OCI-LY1 (cell line): ENCODE data around the gene ADGRG4.

Source experiments
- H2AFZ ChIP-seq: fragments of 200-600 bp; sonication (generic), shearing (Covaris generic); 2 replicates; pipeline ENCODE4 v1.6.0; 2014; ENCODE audit warnings: antibody characterized with exemption, mild to moderate bottlenecking, low read length
- H3F3A ChIP-seq: fragments of 200-600 bp; sonication (generic), shearing (Covaris generic); 2 replicates; pipeline ENCODE4 v1.6.0; 2014; ENCODE audit warnings: mild to moderate bottlenecking, antibody characterized with exemption, low read length, moderate library complexity; ENCODE audit not compliant: insufficient read depth
- H3K27ac ChIP-seq: fragments of 200-600 bp; sonication (generic); 2 replicates; pipeline ENCODE4 v1.5.1; 2014; ENCODE audit warnings: low read length, mixed run types, mild to moderate bottlenecking, low read depth; ENCODE audit not compliant: poor library complexity, severe bottlenecking
- H3K27me3 ChIP-seq: fragments of 200-600 bp; sonication (generic); 2 replicates; pipeline ENCODE4 v1.6.0; 2014; ENCODE audit warnings: antibody characterized with exemption, mild to moderate bottlenecking, low read length, moderate library complexity; ENCODE audit not compliant: insufficient read depth
- H3K36me3 ChIP-seq: fragments of 200-600 bp; sonication (generic); 2 replicates; pipeline ENCODE4 v1.6.1; 2014; ENCODE audit warnings: mild to moderate bottlenecking, antibody characterized with exemption, low read length, moderate library complexity, mixed read lengths; ENCODE audit not compliant: insufficient read depth
- H3K4me1 ChIP-seq: fragments of 200-600 bp; sonication (generic); 2 replicates; pipeline ENCODE4 v1.5.1; 2014; ENCODE audit warnings: mild to moderate bottlenecking, low read length, moderate library complexity; ENCODE audit not compliant: insufficient read depth, severe bottlenecking
- H3K4me2 ChIP-seq: fragments of 200-600 bp; sonication (generic), shearing (Covaris generic); 2 replicates; pipeline ENCODE4 v1.6.1; 2014; ENCODE audit warnings: low read length
- H3K4me3 ChIP-seq: fragments of 200-600 bp; sonication (generic); 2 replicates; pipeline ENCODE4 v1.5.1; 2014; ENCODE audit warnings: low read length, low read depth, mild to moderate bottlenecking, mixed read lengths; ENCODE audit not compliant: poor library complexity, severe bottlenecking
- H3K79me2 ChIP-seq: fragments of 200-600 bp; shearing (Covaris generic); 2 replicates; pipeline ENCODE4 v1.6.1; 2016; ENCODE audit warnings: mixed run types, low read length, mixed read lengths; ENCODE audit not compliant: insufficient read depth
- H3K9ac ChIP-seq: fragments of 200-600 bp; sonication (generic), shearing (Covaris generic); 2 replicates; pipeline ENCODE4 v1.6.1; 2014; ENCODE audit warnings: mild to moderate bottlenecking, low read length, mixed read lengths
- H3K9me2 ChIP-seq: fragments of 200-600 bp; sonication (generic), shearing (Covaris generic); 2 replicates; pipeline ENCODE4 v1.6.1; 2014; ENCODE audit warnings: low read depth, mild to moderate bottlenecking, low read length, mixed read lengths
- H3K9me3 ChIP-seq: fragments of 200-600 bp; shearing (Covaris generic); 2 replicates; pipeline ENCODE4 v1.6.1; 2014; ENCODE audit warnings: low read length, mixed read lengths
- H4K20me1 ChIP-seq: fragments of 200-600 bp; sonication (generic), shearing (Covaris generic); 2 replicates; pipeline ENCODE4 v1.6.0; 2016; ENCODE audit warnings: mild to moderate bottlenecking, low read length; ENCODE audit not compliant: insufficient read depth
- EZH2 ChIP-seq: fragments of 200-600 bp; sonication (generic), shearing (Covaris generic); IDR thresholded peaks from 2 replicates; pipeline ENCODE4 v1.8.0; 2017; ENCODE audit warnings: borderline replicate concordance, mixed run types, mild to moderate bottlenecking, antibody characterized with exemption, low read length, moderate library complexity, mixed read lengths
- TF ChIP-seq, protein P1 (sequence below): fragments of 200-600 bp; sonication (generic), shearing (Covaris generic); IDR thresholded peaks from 2 replicates; pipeline ENCODE4 v1.5.1; 2017; ENCODE audit warnings: mild to moderate bottlenecking, antibody characterized with exemption, low read length, moderate library complexity, mixed read lengths

The ADGRG4 gene

DNA sequence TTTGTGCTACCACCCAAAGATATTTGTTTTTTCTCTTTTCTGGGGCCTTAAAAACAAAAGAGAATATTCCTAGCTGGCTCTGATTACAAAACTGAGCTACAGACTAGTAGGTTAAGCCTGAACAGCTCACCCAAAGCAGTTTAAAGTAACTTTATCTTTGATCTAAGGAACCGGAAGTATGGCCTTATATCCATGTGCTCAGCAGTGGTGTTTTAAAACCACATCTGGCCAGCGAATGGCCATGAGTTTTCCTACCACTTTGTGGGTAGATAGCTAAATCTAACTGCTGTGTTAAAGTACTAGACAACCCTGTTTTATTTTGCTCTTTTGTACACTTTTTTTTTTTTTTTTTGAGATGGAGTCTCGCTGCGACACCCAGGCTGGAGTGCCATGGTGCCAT, 24.6 kb downstream of the ADGRG4 start:
- Histone ChIP-seq H3K27me3 (no peaks in the 10 kb centered on the region), H3K9me3 (no peaks in the 10 kb centered on the region), H3K4me3 (no peak overlapping the region), H3K9me2 (no peaks in the 10 kb centered on the region), H3K79me2 (no peaks in the 10 kb centered on the region), H4K20me1 (no peaks in the 10 kb centered on the region), H3K27ac (no peak overlapping the region), H3K4me1 (no peaks in the 10 kb centered on the region), H3F3A (no peaks in the 10 kb centered on the region), H3K4me2 (no peak overlapping the region), H2AFZ (no peak overlapping the region), H3K9ac (no peak overlapping the region), H3K36me3 (no peaks in the 10 kb centered on the region)
- TF ChIP-seq, protein P1, sequence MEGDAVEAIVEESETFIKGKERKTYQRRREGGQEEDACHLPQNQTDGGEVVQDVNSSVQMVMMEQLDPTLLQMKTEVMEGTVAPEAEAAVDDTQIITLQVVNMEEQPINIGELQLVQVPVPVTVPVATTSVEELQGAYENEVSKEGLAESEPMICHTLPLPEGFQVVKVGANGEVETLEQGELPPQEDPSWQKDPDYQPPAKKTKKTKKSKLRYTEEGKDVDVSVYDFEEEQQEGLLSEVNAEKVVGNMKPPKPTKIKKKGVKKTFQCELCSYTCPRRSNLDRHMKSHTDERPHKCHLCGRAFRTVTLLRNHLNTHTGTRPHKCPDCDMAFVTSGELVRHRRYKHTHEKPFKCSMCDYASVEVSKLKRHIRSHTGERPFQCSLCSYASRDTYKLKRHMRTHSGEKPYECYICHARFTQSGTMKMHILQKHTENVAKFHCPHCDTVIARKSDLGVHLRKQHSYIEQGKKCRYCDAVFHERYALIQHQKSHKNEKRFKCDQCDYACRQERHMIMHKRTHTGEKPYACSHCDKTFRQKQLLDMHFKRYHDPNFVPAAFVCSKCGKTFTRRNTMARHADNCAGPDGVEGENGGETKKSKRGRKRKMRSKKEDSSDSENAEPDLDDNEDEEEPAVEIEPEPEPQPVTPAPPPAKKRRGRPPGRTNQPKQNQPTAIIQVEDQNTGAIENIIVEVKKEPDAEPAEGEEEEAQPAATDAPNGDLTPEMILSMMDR, result no peak
- no peak for TF ChIP-seq EZH2

DNA sequence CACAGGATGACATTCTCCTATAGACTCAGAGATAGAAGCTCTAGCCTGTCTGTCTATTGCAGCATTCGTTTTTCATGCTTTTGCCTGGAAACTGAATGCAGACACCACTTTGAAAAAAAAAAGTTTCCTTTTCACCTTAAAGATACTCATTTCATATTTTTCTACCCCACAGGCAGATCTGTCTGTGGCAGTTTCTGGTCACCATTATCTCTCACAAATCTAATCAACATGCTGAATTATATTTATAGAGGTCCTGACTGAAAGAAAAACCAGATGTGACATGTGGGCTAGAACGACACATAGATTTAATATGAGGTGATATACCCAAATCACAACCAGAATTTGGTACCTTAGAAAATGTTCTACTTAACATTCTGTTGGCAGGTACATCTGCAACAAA, 28.2 kb downstream of the ADGRG4 start:
- H3K79me2 ChIP-seq, result no peaks in the 10 kb centered on the region
- H3K9me2 ChIP-seq, result no peaks in the 10 kb centered on the region
- no peaks in the 10 kb centered on the region for H4K20me1 ChIP-seq
- H3K27ac ChIP-seq, result no peak overlapping the region
- H3K4me1 ChIP-seq, result no peaks in the 10 kb centered on the region
- no peaks in the 10 kb centered on the region for H3F3A ChIP-seq
- H3K4me3 ChIP-seq, result no peak overlapping the region
- H3K9me3 ChIP-seq, result no peaks in the 10 kb centered on the region
- no peak overlapping the region for H3K9ac ChIP-seq
- TF ChIP-seq, protein P1, result no peak
- H3K36me3 ChIP-seq, result no peaks in the 10 kb centered on the region
- no peak overlapping the region for H3K4me2 ChIP-seq
- no peaks in the 10 kb centered on the region for H3K27me3 ChIP-seq
- no peak overlapping the region for H2AFZ ChIP-seq

DNA sequence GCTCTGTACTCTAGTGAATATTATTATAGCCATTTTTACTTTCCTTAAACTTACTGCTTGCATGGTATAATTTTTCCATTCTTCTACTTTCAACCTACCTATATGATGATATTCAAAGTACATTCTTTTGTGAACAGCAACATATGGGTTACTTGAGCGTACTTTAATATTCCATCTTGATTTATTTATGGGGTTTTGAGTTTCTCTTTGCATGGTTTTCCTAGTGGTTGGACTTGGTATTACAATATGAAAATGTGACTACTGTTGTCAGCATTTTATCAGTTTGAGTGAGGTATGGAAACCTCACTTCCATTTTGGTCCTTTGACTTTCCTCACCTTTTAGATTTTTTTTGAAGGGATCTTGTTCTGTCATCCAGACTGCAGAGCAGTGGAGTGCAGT, 35.9 kb downstream of the ADGRG4 start:
- H3K9me3 ChIP-seq, result no peaks in the 10 kb centered on the region
- H3K27me3 ChIP-seq, result no peaks in the 10 kb centered on the region
- H3K4me1 ChIP-seq, result no peaks in the 10 kb centered on the region
- no peak overlapping the region for H3K9ac ChIP-seq
- H3K4me2 ChIP-seq, result no peak overlapping the region
- no peaks in the 10 kb centered on the region for H3K79me2 ChIP-seq
- no peak for TF ChIP-seq EZH2
- TF ChIP-seq, protein P1, result no peak
- no peaks in the 10 kb centered on the region for H3F3A ChIP-seq
- no peaks in the 10 kb centered on the region for H3K9me2 ChIP-seq
- H3K4me3 ChIP-seq, result no peak overlapping the region
- H3K27ac ChIP-seq, result no peak overlapping the region
- H2AFZ ChIP-seq, result no peak overlapping the region
- H4K20me1 ChIP-seq, result no peaks in the 10 kb centered on the region
- H3K36me3 ChIP-seq, result no peaks in the 10 kb centered on the region
